GM19397 (cell line): Measurements from ENCODE around the gene NDUFA7.
A peak's percentile ranks its signal among the peaks of the same experiment; 100 is the strongest.
"Not testable (repeated sequence)": the region's sequence is repeated elsewhere in the genome, so short reads cannot be mapped to it uniquely, and the experiment has no call there.

Experiments
- ATAC-seq: cut with Tn5 transposase; IDR thresholded peaks from one replicate; pipeline ENCODE4 v1.9.1; 2021; ENCODE audit warnings: mild to moderate bottlenecking, moderate library complexity; ENCODE audit not compliant: unreplicated experiment

The NDUFA7 gene

GRCh38 chr19:8320564-8321066, 560 bp downstream of the NDUFA7 start:
- peak; percentile 23 for ATAC-seq

- ATAC-seq = no peak
Measured at GRCh38 chr19:8319807-8320520, 1.2 kb downstream of the NDUFA7 start.

GRCh38 chr19:8318835-8319234, 2.3 kb downstream of the NDUFA7 start:
- not testable (repeated sequence) for ATAC-seq

GRCh38 chr19:8316351-8317125, 4.6 kb downstream of the NDUFA7 start:
- no peak for ATAC-seq

GRCh38 chr19:8314981-8315640, 6.1 kb downstream of the NDUFA7 start:
- ATAC-seq = not testable (repeated sequence)

- no peak for ATAC-seq
Measured at GRCh38 chr19:8311461-8312260, 9.5 kb downstream of the NDUFA7 start.

- no peak for ATAC-seq
Measured at GRCh38 chr19:8310342-8311055, 10.7 kb downstream of the NDUFA7 start.

GRCh38 chr19:8308891-8309291, 12.3 kb downstream of the NDUFA7 start:
- no peak for ATAC-seq

GRCh38 chr19:8307965-8308866, 13.0 kb downstream of the NDUFA7 start, which contains the start of gene CD320:
CD320 (minus strand) TSS chr19:8308358; CDS start chr19:8308290, 68 bp downstream.
- ATAC-seq = peak; percentile 92

- ATAC-seq = no peak
Measured at GRCh38 chr19:8307400-8307964, 13.7 kb downstream of the NDUFA7 start.

- ATAC-seq = no peak
Measured at GRCh38 chr19:8306235-8307054, 14.7 kb downstream of the NDUFA7 start.

GRCh38 chr19:8305798-8306197, 15.4 kb downstream of the NDUFA7 start:
- no peak for ATAC-seq

GRCh38 chr19:8304841-8305621, 16.1 kb downstream of the NDUFA7 start:
- ATAC-seq = no peak

GRCh38 chr19:8302734-8303133, 18.4 kb downstream of the NDUFA7 start:
- ATAC-seq = no peak

GRCh38 chr19:8302357-8302691, 18.9 kb downstream of the NDUFA7 start:
- no peak for ATAC-seq

GRCh38 chr19:8291337-8291736, 29.8 kb downstream of the NDUFA7 start:
- ATAC-seq = not testable (repeated sequence)

- not testable (repeated sequence) for ATAC-seq
Measured at GRCh38 chr19:8276508-8276907, 44.7 kb downstream of the NDUFA7 start.
